Esophagus muscularis mucosa (tissue), 4 donors: ENCODE measurements around the gene TXNL4A. TPM values are rescaled to one million over a fixed set of nuclear protein-coding genes. Genes with fewer than 3 reads are reported as not detected.

Source experiments
- DNase-seq: peaks from one replicate; pipeline ENCODE4 v3.0.0-alpha.2; 2017; ENCODE audit errors: extremely low spot score
- H3K27ac ChIP-seq, 4 donors: fragments of 200-600 bp; sonication (generic); replicated peaks in 1 of 4; 1 replicate in 3 of 4; 2 replicates in 1 of 4; pipeline ENCODE4 v1.5.1; 2016 to 2019; ENCODE audit warnings: mild to moderate bottlenecking in 1 of 4
- H3K27me3 ChIP-seq, 4 donors: fragments of 200-600 bp; sonication (generic); one replicate each; pipeline versions ENCODE4 v1.5.1 to v1.6.0; 2016 to 2019
- H3K36me3 ChIP-seq, 4 donors: fragments of 200-600 bp; sonication (generic); one replicate each; pipeline ENCODE4 v1.5.1; 2016 to 2019
- H3K4me1 ChIP-seq, 4 donors: fragments of 200-600 bp; sonication (generic); one replicate each; pipeline ENCODE4 v1.5.1; 2016 to 2019
- H3K4me3 ChIP-seq, 4 donors: fragments of 200-600 bp; sonication (generic); 1 replicate in 2 of 4; 2 replicates in 2 of 4; pipeline ENCODE4 v1.5.1; 2016 to 2019; ENCODE audit warnings: mild to moderate bottlenecking in 4 of 4, moderate library complexity in 1 of 4
- H3K9me3 ChIP-seq, 4 donors: fragments of 200-600 bp; sonication (generic); 1 replicate in 3 of 4; 2 replicates in 1 of 4; pipeline ENCODE4 v1.5.1; 2016 to 2019
- CTCF ChIP-seq, 3 experiments: fragments of 200-600 bp in 2 of 3; fragments of 450-650 bp in 1 of 3; sonication (generic) in 2 of 3; IDR thresholded peaks; one replicate each; pipeline ENCODE4 v1.5.1; 2017 to 2019; ENCODE audit warnings: antibody characterized with exemption in 3 of 3, mild to moderate bottlenecking in 2 of 3, moderate library complexity in 1 of 3
- EP300 ChIP-seq: sonication (generic); formaldehyde crosslinking; IDR thresholded peaks from one replicate; pipeline ENCODE4 v1.6.1; 2017; ENCODE audit warnings: antibody characterized with exemption
- POLR2A ChIP-seq: fragments of 450-650 bp; IDR thresholded peaks from one replicate; pipeline ENCODE4 v1.6.1; 2017; ENCODE audit warnings: antibody characterized with exemption, moderate library complexity, mild to moderate bottlenecking, low read depth
- POLR2AphosphoS5 ChIP-seq, 2 donors: sonication (generic); formaldehyde crosslinking; IDR thresholded peaks; one replicate each; pipeline ENCODE4 v1.6.1; 2017; ENCODE audit warnings: antibody characterized with exemption in 2 of 2
- WGBS: methylation state at CpG from one replicate; pipeline ENCODE4 v1.1.5; 2018; 5-methylcytosine and 5-hydroxymethylcytosine counted together
- intact Hi-C: fragments of 100-400 bp; cut with DNase I; formaldehyde crosslinking; loops from one replicate; pipeline ENCODE4 v1.15.1; 2023
- total RNA-seq, 4 donors: library from RNA; depleted of rRNA; stranded (reverse); fragments of >200 nt; gene quantifications; one replicate each; pipeline versions ENCODE4 v1.1.0 to v1.2.1, GENCODE V29; 2016

The TXNL4A gene
- total RNA-seq, 4 donors from 2014 or later, result 21.6 to 44.9 (median 38.9) TPM

DNA sequence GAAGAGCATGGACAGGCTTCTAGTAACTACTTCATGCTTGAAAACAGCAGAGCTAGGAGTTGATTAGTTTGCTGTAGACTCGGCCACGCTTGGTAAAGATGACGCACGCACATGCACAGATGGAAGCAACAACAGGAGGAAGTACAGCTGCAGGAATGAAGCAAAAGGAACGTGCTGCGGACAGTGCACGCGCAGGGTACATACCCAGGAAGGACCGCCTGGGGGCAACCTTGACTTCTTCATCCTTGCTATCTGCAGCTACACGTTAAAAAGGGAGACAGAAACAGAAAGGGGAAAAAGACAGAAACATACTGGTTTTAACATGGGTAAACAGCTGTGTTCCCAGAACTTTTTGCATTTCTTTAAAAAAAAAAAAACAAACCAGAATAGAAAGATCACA, 54.6 kb downstream of the TXNL4A start:
- no peak for TF ChIP-seq CTCF (IDR thresholded peaks at IDR 0.05)
- no peak for TF ChIP-seq POLR2A
- no peak for TF ChIP-seq EP300
- no peak for TF ChIP-seq POLR2AphosphoS5 (IDR thresholded peaks at IDR 0.05)
- Histone ChIP-seq H3K27me3 (no peaks in the 10 kb centered on the region), H3K9me3 (peaks cover 3 to 48% (median 26%) of the 10 kb centered on the region in 4 donors), H3K4me3 (no peak overlapping the region), H3K4me1 (peaks cover 1 to 11% (median 7%) of the 10 kb centered on the region in 4 donors), H3K36me3 (peaks cover 10 to 59% (median 37%) of the 10 kb centered on the region in 4 donors), H3K27ac (no peak overlapping the region)
- 81% methylated on average over 10 of the region's 10 CpGs for WGBS
- DNase-seq, result no peak
- intact Hi-C loops, result no loop called here

- no peak for TF ChIP-seq POLR2AphosphoS5 (IDR thresholded peaks at IDR 0.05)
- TF ChIP-seq POLR2A, result no peak
- no peak for TF ChIP-seq CTCF (IDR thresholded peaks at IDR 0.05)
- TF ChIP-seq EP300, result no peak
- H3K27me3 ChIP-seq, result no peaks in the 10 kb centered on the region
- H3K4me3 ChIP-seq, result no peak overlapping the region
- H3K4me1 ChIP-seq, result peaks cover 0 to 6% (median 4%) of the 10 kb centered on the region in 4 donors
- WGBS, result 92% methylated on average over 3 of the region's 3 CpGs
- intact Hi-C loops, result no loop called here
- DNase-seq, result no peak
- H3K9me3 ChIP-seq, result peaks cover 3 to 50% (median 30%) of the 10 kb centered on the region in 4 donors
- H3K36me3 ChIP-seq, result peaks cover 10 to 59% (median 41%) of the 10 kb centered on the region in 4 donors
- H3K27ac ChIP-seq, result no peak overlapping the region
These were observed 55.5 kb downstream of the TXNL4A start for GRCh38 chr18:79932907-79933306.

GRCh38 chr18:79931475-79931874, 56.9 kb downstream of the TXNL4A start:
- peaks cover 10 to 56% (median 37%) of the 10 kb centered on the region in 4 donors for H3K36me3 ChIP-seq
- DNase-seq, result no peak
- peaks cover 0 to 6% (median 4%) of the 10 kb centered on the region in 4 donors for H3K4me1 ChIP-seq
- TF ChIP-seq CTCF (IDR thresholded peaks at IDR 0.05) (no peak), EP300 (no peak), POLR2AphosphoS5 (IDR thresholded peaks at IDR 0.05) (no peak), POLR2A (no peak)
- H3K4me3 ChIP-seq, result no peak overlapping the region
- H3K27me3 ChIP-seq, result no peaks in the 10 kb centered on the region
- no peak overlapping the region for H3K27ac ChIP-seq
- H3K9me3 ChIP-seq, result peaks cover 3 to 50% (median 30%) of the 10 kb centered on the region in 4 donors
- intact Hi-C loops, result no loop called here
- 93% methylated on average over 2 of the region's 2 CpGs for WGBS

GRCh38 chr18:79930020-79930642, 58.2 kb downstream of the TXNL4A start:
- Histone ChIP-seq H3K27ac (no peak overlapping the region), H3K27me3 (no peaks in the 10 kb centered on the region), H3K9me3 (peaks cover 3 to 50% (median 30%) of the 10 kb centered on the region in 4 donors), H3K36me3 (peaks cover 10 to 46% (median 31%) of the 10 kb centered on the region in 4 donors), H3K4me1 (peaks cover 7 to 9% (median 8%) of the 10 kb centered on the region in 4 donors), H3K4me3 (no peak overlapping the region)
- 97% methylated on average over 2 of the region's 2 CpGs for WGBS
- TF ChIP-seq EP300, result no peak
- no peak for TF ChIP-seq CTCF (IDR thresholded peaks at IDR 0.05)
- TF ChIP-seq POLR2AphosphoS5 (IDR thresholded peaks at IDR 0.05), result no peak
- TF ChIP-seq POLR2A, result no peak
- no peak for DNase-seq
- intact Hi-C loops, result no loop called here

- 100% methylated on average over 9 of the region's 9 CpGs for WGBS
- intact Hi-C loops, result no loop called here
These were observed 59.8 kb downstream of the TXNL4A start for GRCh38 chr18:79928563-79928960.

More at GRCh38 chr18:79928563-79928960, 59.8 kb downstream of the TXNL4A start:
- no peak for TF ChIP-seq POLR2AphosphoS5 (IDR thresholded peaks at IDR 0.05)
- TF ChIP-seq EP300, result no peak
- TF ChIP-seq CTCF (IDR thresholded peaks at IDR 0.05), result no peak
- TF ChIP-seq POLR2A, result no peak
- peaks cover 6 to 22% (median 19%) of the 10 kb centered on the region in 4 donors for H3K4me1 ChIP-seq
- H3K27ac ChIP-seq, result no peak overlapping the region
- H3K4me3 ChIP-seq, result no peak overlapping the region
- H3K36me3 ChIP-seq, result peaks cover 10 to 33% (median 26%) of the 10 kb centered on the region in 4 donors
- DNase-seq, result no peak
- no peaks in the 10 kb centered on the region for H3K27me3 ChIP-seq
- H3K9me3 ChIP-seq, result peaks cover 3 to 47% (median 29%) of the 10 kb centered on the region in 4 donors
